Stimulated activated CD4-positive, alpha-beta T cell treated with anti-CD3 and anti-CD28 coated beads, Interleukin-12 subunit alpha, Interleukin-12 subunit beta, amount 100 ng/mL, for 4 hours (primary cell): ENCODE data around the gene PDE6A.

Source experiments
- DNase-seq: peaks from one replicate; pipeline ENCODE4 v3.0.0-alpha.2; 2020

PDE6A gene

GRCh38 chr5:149944666-149945065, at the start of gene PDE6A:
Gene PDE6A (minus strand): TSS chr5:149944793. CDS start chr5:149944673, 120 bp downstream.
- no peak for DNase-seq

DNA sequence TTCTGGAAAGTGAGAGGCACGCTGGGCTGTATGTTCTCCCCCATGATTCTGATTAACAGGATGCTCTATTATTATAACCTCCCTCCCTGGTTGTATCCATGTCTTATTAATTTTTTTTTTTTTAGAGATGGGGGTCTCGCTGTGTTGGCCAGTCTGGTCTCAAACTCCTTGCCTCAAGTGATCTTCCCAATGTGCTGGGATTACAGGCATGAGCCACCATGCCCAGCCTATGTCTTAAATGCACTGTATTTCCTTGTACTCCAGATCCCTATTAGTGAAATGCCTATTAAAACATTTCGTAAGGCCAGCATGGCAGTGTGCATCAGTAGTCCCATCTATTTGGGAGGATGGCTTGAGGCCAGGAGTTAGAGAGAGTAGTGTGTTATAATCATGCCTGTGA, 48.9 kb upstream of the PDE6A start:
- no peak for DNase-seq

GRCh38 chr5:149990518-149991376, 46.2 kb upstream of the PDE6A start:
- peak; percentile 61 for DNase-seq

- no peak for DNase-seq
These were observed 43.5 kb upstream of the PDE6A start for GRCh38 chr5:149988126-149988525.

DNA sequence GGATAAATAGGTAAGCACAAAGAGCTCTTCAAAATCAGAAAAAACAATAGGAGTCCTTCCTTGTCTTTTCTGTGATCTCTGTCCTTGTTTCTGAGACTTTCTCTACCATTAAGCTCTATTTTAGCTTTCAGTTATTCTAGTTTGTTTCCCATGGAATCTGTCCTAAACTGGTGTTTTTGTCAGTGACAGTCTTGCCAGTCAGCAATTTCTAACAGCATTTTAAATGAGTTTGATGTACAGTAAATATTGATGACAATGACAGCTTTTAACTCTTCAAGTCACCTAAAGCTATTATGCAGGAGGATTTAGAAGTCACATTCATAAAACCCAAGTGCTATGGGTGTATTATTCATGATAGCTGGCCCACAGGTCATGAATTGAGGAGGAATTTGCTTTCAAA, 37.9 kb upstream of the PDE6A start:
- no peak for DNase-seq

GRCh38 chr5:149981206-149981605, 36.6 kb upstream of the PDE6A start:
- DNase-seq = no peak

- DNase-seq = no peak
These were observed 35.3 kb upstream of the PDE6A start for GRCh38 chr5:149979896-149980295.

- DNase-seq = no peak
These were observed 30.8 kb upstream of the PDE6A start for GRCh38 chr5:149975409-149975808.

- DNase-seq = no peak
These were observed 24.8 kb upstream of the PDE6A start for GRCh38 chr5:149969181-149969930.

GRCh38 chr5:149966946-149967345, 22.4 kb upstream of the PDE6A start:
- DNase-seq = no peak

- no peak for DNase-seq
These were observed 19.1 kb upstream of the PDE6A start for GRCh38 chr5:149963729-149964128.

GRCh38 chr5:149962601-149963300, 18.2 kb upstream of the PDE6A start:
- no peak for DNase-seq

DNA sequence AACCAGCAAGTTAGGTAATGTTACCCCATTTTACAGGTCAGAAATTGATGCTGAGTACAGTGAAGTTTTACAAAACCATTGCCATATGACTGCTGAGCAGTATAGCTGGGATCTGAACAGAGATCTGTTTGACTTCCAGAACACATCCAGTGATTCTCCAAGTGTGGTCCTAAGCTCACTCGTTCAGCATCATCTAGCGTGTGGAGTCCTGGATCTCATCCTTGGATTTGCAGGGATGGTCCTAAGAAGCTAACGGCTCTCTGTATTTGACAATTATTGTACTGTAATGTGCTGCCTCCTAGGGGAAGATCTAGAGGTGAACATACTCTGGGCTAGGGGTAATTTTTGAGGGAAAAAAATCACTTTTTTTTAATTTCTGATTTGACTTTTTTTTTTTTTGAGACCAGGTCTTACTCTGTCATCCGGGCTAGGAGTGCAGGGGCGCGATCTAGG, 17.4 kb upstream of the PDE6A start:
- no peak for DNase-seq

DNA sequence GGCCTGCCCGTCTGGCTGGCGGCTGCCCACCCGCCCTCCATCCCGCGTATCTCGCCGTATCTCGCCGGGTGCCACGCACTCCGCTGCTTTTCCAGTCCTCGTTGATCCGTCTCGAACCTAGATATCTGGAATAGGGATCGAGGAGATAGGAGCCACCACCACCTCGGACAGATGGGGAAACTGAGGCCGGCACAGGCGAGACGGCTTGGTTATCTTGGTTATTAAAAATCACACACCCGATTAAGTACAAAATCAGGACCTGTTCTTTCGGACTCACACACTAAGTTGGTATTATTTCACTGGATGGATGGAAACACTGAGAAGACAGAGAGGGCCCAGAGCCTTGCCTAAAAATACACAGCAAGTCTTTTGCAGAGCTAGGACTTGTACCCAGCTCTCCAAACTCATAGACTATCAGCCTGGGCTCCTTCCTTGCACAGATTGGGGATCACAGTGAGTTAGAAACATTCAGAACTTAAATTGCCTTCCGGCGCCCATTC, 16.6 kb upstream of the PDE6A start:
- no peak for DNase-seq

DNA sequence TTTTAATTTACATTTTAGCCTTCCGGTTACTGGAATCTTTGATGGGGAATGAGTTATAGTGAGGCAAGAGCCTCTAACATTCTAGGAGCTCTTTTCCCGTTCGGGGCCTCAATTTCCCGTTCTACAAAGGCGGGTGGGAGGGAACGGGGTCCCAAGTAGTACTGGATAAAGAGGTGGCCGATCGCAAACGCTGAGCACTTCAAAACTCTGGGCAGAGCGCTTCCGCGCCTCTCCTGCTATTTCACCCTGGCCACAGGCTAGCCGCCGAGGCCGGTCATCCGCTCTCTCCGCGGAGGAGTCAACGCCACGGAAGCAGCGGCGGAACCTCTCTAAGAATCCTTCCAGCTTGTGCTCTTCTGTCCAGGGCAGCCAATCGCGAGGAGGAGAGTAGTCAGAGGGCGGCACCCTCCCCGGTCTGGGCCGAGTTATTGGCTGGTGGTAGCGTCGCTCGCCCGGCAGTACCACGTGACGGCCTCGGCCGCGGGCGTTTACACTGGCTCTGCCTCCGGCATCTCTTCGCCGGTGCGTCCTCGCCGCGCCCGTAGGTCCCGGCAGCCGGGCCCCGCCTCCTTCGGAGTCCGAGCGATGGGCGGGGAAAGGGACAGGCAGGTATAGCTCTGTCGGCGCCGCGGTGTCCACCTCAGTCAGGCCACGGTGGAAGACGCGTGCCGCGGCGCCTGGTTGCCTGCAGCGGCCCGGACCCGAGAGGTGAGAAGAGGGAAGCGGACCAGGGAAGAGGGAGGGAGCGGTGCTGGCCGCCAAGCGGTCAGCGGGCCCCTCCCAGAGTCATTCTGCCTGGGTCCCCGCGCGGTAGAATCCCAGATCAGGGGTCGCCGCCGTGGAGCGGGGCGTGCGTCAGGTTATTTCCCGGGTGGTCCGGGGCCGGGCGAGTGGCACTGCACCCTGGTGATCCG, 15.9 kb upstream of the PDE6A start, which contains the start of gene SLC26A2:
Gene SLC26A2 (plus strand): TSS at position 487 of the 914 bp plus-strand sequence. CDS start 16,895 bp downstream, outside the sequence.
- DNase-seq = peak; percentile 91

DNA sequence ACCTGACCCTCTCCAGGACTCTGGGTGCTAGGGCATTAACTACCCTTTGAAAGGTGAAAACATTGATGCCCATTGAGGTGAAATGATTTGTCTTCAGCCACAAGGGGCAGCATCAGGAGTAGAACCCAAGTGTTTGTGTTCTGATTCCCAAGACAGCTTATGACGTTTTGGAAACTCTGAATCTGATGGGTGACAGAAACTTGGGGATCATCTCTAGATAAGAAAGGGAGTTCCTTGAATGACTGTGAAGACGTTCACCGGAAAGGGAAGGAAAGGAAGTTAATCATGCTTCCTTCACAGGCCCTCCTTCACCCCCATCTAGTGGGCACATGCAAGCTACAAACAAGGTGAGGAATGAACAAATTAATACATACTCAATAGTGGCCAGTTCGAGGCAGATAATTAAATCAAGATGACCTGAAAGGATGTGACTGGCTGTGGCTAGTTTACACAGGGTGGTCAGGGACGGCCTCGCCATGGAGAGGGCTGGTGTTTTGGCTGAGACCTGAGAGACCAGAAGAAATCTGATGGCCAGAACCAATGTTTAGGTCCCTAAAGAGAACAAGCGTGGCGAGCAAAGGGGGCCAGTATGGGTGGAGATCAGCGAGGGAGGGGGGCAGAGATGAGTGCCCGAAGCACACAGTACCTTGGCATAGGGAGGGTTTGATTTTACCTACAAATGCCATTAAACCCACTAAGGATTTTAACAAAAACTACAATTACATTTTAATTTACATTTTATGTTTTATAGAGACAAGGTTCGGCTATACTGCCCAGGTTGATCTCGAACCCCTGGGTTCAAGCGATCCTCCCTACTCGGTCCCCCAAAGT, 15.0 kb upstream of the PDE6A start:
- peak; percentile 24 for DNase-seq

DNA sequence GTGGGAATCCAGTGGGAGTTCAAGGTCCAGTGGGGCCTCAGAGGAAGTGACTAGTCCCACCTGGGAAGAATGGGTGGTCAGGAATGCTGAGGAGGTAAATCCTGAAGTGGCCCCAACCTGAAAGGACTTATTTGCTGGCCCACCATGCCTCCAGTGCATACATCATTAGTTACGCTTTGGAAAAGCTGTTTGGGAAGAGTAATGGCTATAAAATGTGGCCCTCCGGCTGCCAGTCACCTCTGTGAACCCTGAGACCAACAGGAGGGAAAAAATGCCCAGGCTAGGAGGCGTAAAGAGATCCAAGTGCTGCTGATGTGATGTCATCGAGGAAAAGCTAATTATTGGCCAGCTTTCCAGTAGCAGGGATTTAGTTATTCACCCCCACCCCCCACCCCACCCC, 13.3 kb upstream of the PDE6A start:
- DNase-seq = no peak

- DNase-seq = no peak
These were observed 12.1 kb upstream of the PDE6A start for GRCh38 chr5:149956685-149957084.

- no peak for DNase-seq
These were observed 10.2 kb upstream of the PDE6A start for GRCh38 chr5:149954798-149955197.

DNA sequence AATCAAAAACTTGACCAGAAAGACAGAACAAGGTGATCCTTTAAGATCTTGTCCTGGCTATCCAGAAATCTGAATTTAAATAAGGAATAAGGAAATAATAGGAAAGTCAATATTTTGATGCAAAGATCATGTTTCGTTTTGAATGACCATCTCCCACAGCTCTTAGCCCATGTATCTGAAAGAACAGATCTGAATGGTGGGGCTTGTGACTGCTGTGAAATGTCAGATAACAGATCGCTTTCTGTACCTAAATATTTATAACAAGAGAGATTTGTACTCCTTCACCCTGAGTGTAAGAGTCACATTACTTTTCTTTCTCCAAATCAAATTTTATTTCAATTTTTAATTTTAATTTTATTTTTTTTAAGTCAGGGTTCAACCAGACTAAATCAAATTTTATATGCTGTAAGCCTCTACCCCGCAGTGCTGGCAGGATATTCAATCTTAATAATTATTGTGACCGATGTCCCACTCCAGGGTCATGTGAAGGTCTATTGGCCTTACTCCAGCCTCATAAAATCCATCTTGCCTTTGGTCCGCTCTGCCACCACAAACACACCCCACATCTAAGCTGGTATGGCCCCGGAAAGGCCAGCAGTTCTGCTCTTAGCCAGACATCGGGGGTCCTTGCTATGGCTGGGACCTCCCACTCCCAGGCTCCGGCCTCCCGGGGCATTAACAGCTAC, 9.0 kb upstream of the PDE6A start:
- no peak for DNase-seq
